Type B pancreatic cell (in vitro differentiated cells): ENCODE data around the gene PEAK1. TPM values are rescaled to one million over a fixed set of nuclear protein-coding genes. Genes with fewer than 3 reads are reported as not detected.
A peak's percentile ranks its signal among the peaks of the same experiment; 100 is the strongest.

Experiments used
- DNase-seq: peaks from one replicate; pipeline ENCODE4 v3.0.0; 2021; ENCODE audit warnings: mixed read lengths; ENCODE audit not compliant: unreplicated experiment; ENCODE audit errors: extremely low spot score
- H3K27ac Mint-ChIP-seq: 2 replicates; pipeline ENCODE4 v1.8.0; 2021; ENCODE audit warnings: mild to moderate bottlenecking, mixed read lengths
- H3K27me3 Mint-ChIP-seq: 2 replicates; pipeline ENCODE4 v1.8.0; 2021; ENCODE audit warnings: mixed read lengths
- H3K36me3 Mint-ChIP-seq: 2 replicates; pipeline ENCODE4 v1.8.0; 2021; ENCODE audit warnings: mixed read lengths
- H3K4me1 Mint-ChIP-seq: one replicate; pipeline ENCODE4 v1.8.0; 2021; ENCODE audit warnings: mixed read lengths; ENCODE audit not compliant: unreplicated experiment
- H3K4me3 Mint-ChIP-seq: 2 replicates; pipeline ENCODE4 v1.8.0; 2021; ENCODE audit warnings: mild to moderate bottlenecking, mixed read lengths
- H3K9me3 Mint-ChIP-seq: 2 replicates; pipeline ENCODE4 v1.8.0; 2021; ENCODE audit warnings: mixed read lengths
- CTCF ChIP-seq: fragments of 200-600 bp; sonication (generic); conservative IDR thresholded peaks from 2 replicates; pipeline ENCODE4 v1.5.0; 2021; ENCODE audit warnings: antibody characterized with exemption, mild to moderate bottlenecking
- total RNA-seq: library from RNA; stranded (reverse); gene quantifications from 2 replicates; pipeline ENCODE4 v1.2.1, GENCODE V29; 2021; ENCODE audit warnings: low replicate concordance

Gene PEAK1
- total RNA-seq, 1 donor from 2014 or later: 35.0 TPM

- peaks cover 8% of the 10 kb centered on the region for H3K4me1 Mint-ChIP-seq
- H3K4me3 Mint-ChIP-seq: no peak overlapping the region
- H3K36me3 Mint-ChIP-seq: peaks cover 4% of the 10 kb centered on the region
- H3K27me3 Mint-ChIP-seq: no peaks in the 10 kb centered on the region
- no peak for TF ChIP-seq CTCF
- no peak for DNase-seq
- no peak overlapping the region for H3K27ac Mint-ChIP-seq
- H3K9me3 Mint-ChIP-seq: no peaks in the 10 kb centered on the region
These were observed 296.1 kb downstream of the PEAK1 start for GRCh38 chr15:77123854-77124253.

- no peak for DNase-seq
- Mint-ChIP-seq H3K9me3 (no peaks in the 10 kb centered on the region), H3K27ac (no peak overlapping the region), H3K36me3 (no peaks in the 10 kb centered on the region), H3K4me1 (peaks cover 11% of the 10 kb centered on the region), H3K4me3 (no peak overlapping the region), H3K27me3 (no peaks in the 10 kb centered on the region)
- TF ChIP-seq CTCF: no peak
These were observed 297.3 kb downstream of the PEAK1 start for GRCh38 chr15:77122576-77122975.

- no peak for DNase-seq
- no peak overlapping the region for H3K27ac Mint-ChIP-seq
- H3K4me3 Mint-ChIP-seq: no peak overlapping the region
- no peaks in the 10 kb centered on the region for H3K27me3 Mint-ChIP-seq
- peaks cover 11% of the 10 kb centered on the region for H3K4me1 Mint-ChIP-seq
- no peak for TF ChIP-seq CTCF
- no peaks in the 10 kb centered on the region for H3K9me3 Mint-ChIP-seq
- no peaks in the 10 kb centered on the region for H3K36me3 Mint-ChIP-seq
These were observed 298.3 kb downstream of the PEAK1 start for GRCh38 chr15:77121599-77121998.

GRCh38 chr15:77120576-77120975 lies 299.3 kb downstream of the PEAK1 start:
- H3K4me1 Mint-ChIP-seq: peaks cover 11% of the 10 kb centered on the region

GRCh38 chr15:77119446-77119845 lies 300.5 kb downstream of the PEAK1 start:
- Mint-ChIP-seq H3K36me3 (no peaks in the 10 kb centered on the region), H3K27ac (no peak overlapping the region), H3K9me3 (no peaks in the 10 kb centered on the region), H3K27me3 (no peaks in the 10 kb centered on the region), H3K4me3 (no peak overlapping the region), H3K4me1 (peaks cover 11% of the 10 kb centered on the region)
- no peak for TF ChIP-seq CTCF
- no peak for DNase-seq

More at GRCh38 chr15:77120576-77120975, 299.3 kb downstream of the PEAK1 start:
- H3K27me3 Mint-ChIP-seq: no peaks in the 10 kb centered on the region
- H3K27ac Mint-ChIP-seq: no peak overlapping the region
- H3K36me3 Mint-ChIP-seq: no peaks in the 10 kb centered on the region
- H3K4me3 Mint-ChIP-seq: no peak overlapping the region
- no peak for DNase-seq
- no peak for TF ChIP-seq CTCF
- H3K9me3 Mint-ChIP-seq: no peaks in the 10 kb centered on the region

- Mint-ChIP-seq H3K27ac (peak overlapping the region; percentile 4), H3K9me3 (no peaks in the 10 kb centered on the region), H3K4me3 (no peak overlapping the region), H3K27me3 (no peaks in the 10 kb centered on the region), H3K4me1 (peaks cover 11% of the 10 kb centered on the region), H3K36me3 (peaks cover 2% of the 10 kb centered on the region)
- TF ChIP-seq CTCF: peak; percentile 90
- DNase-seq: no peak
These were observed 301.0 kb downstream of the PEAK1 start for GRCh38 chr15:77118882-77119321.
